ENCODE data around the gene SPAG17. TPM values are rescaled to one million over a fixed set of nuclear protein-coding genes. Genes with fewer than 3 reads are reported as not detected.

SPAG17 gene
- total RNA-seq, 1 experiment from 2014 or later = not detected

- intact Hi-C loops (cut with micrococcal nuclease) = no loop called here
- BruUV-seq (replicated peaks) = no TSS peak
- TF ChIP-seq CTCF (IDR thresholded peaks at IDR 0.05; ENCODE audit: unreplicated experiment) = no peak
- no peak overlapping the region for H3K27ac Mint-ChIP-seq (ENCODE audit: low read depth, unreplicated experiment)
- no peak for DNase-seq (ENCODE audit: unreplicated experiment)
- no peaks in the 10 kb centered on the region for H3K27me3 Mint-ChIP-seq (ENCODE audit: insufficient read depth, unreplicated experiment)
- CTCF ChIA-PET = interaction anchor here (0.6 to 1.7 kb wide), 5 partner anchors 9 to 834 kb away, joined by 3 read pairs; no protein-coding TSS in a partner anchor
- H3K4me1 Mint-ChIP-seq (ENCODE audit: insufficient read depth, unreplicated experiment) = peaks cover 12% of the 10 kb centered on the region
- H3K9me3 Mint-ChIP-seq (ENCODE audit: unreplicated experiment) = no peaks in the 10 kb centered on the region
- no peaks in the 10 kb centered on the region for H3K36me3 Mint-ChIP-seq (ENCODE audit: insufficient read depth, unreplicated experiment)
- POLR2A ChIA-PET = interaction anchor here (1.3 kb wide), 1 partner anchor 10 kb away, joined by 3 read pairs; no protein-coding TSS in a partner anchor
- no peak overlapping the region for H3K4me3 Mint-ChIP-seq (ENCODE audit: unreplicated experiment)
Measured at GRCh38 chr1:118110580-118110979, 74.4 kb downstream of the SPAG17 start.

- Mint-ChIP-seq H3K4me3 (ENCODE audit: unreplicated experiment) (no peak overlapping the region), H3K4me1 (ENCODE audit: insufficient read depth, unreplicated experiment) (peaks cover 7% of the 10 kb centered on the region), H3K9me3 (ENCODE audit: unreplicated experiment) (no peaks in the 10 kb centered on the region), H3K27me3 (ENCODE audit: insufficient read depth, unreplicated experiment) (no peaks in the 10 kb centered on the region), H3K36me3 (ENCODE audit: insufficient read depth, unreplicated experiment) (no peaks in the 10 kb centered on the region), H3K27ac (ENCODE audit: low read depth, unreplicated experiment) (no peak overlapping the region)
- ChIA-PET POLR2A (no interaction called here), CTCF (no interaction called here)
- peak; percentile 18 for DNase-seq (ENCODE audit: unreplicated experiment)
- no peak for TF ChIP-seq CTCF (IDR thresholded peaks at IDR 0.05; ENCODE audit: unreplicated experiment)
- intact Hi-C loops (cut with micrococcal nuclease) = no loop called here
- no TSS peak for BruUV-seq (replicated peaks)
Measured at GRCh38 chr1:118104951-118105350, 80.1 kb downstream of the SPAG17 start.

- Mint-ChIP-seq H3K27ac (ENCODE audit: low read depth, unreplicated experiment) (no peak overlapping the region), H3K9me3 (ENCODE audit: unreplicated experiment) (no peaks in the 10 kb centered on the region), H3K36me3 (ENCODE audit: insufficient read depth, unreplicated experiment) (no peaks in the 10 kb centered on the region), H3K4me1 (ENCODE audit: insufficient read depth, unreplicated experiment) (peaks cover 13% of the 10 kb centered on the region), H3K27me3 (ENCODE audit: insufficient read depth, unreplicated experiment) (no peaks in the 10 kb centered on the region), H3K4me3 (ENCODE audit: unreplicated experiment) (no peak overlapping the region)
- ChIA-PET POLR2A (interaction anchor here (0.7 kb wide), 1 partner anchor 1263 kb away, joined by 3 read pairs; no protein-coding TSS in a partner anchor), CTCF (interaction anchor here (1.3 kb wide), 1 partner anchor 1265 kb away, joined by 3 read pairs; no protein-coding TSS in a partner anchor)
- no peak for TF ChIP-seq CTCF (IDR thresholded peaks at IDR 0.05; ENCODE audit: unreplicated experiment)
- no peak for DNase-seq (ENCODE audit: unreplicated experiment)
- BruUV-seq (replicated peaks) = no TSS peak
- intact Hi-C loops (cut with micrococcal nuclease) = no loop called here
Measured at GRCh38 chr1:118102445-118102844, 82.6 kb downstream of the SPAG17 start.

GRCh38 chr1:118101999-118102398 is 83.0 kb downstream of the SPAG17 start:
- no peaks in the 10 kb centered on the region for H3K9me3 Mint-ChIP-seq (ENCODE audit: unreplicated experiment)
- H3K4me3 Mint-ChIP-seq (ENCODE audit: unreplicated experiment) = no peak overlapping the region
- POLR2A ChIA-PET = interaction anchor here (0.7 kb wide), 1 partner anchor 1263 kb away, joined by 3 read pairs; no protein-coding TSS in a partner anchor
- no peak for TF ChIP-seq CTCF (IDR thresholded peaks at IDR 0.05; ENCODE audit: unreplicated experiment)
- no peaks in the 10 kb centered on the region for H3K36me3 Mint-ChIP-seq (ENCODE audit: insufficient read depth, unreplicated experiment)
- CTCF ChIA-PET = interaction anchor here (1.3 kb wide), 1 partner anchor 1266 kb away, joined by 3 read pairs; no protein-coding TSS in a partner anchor
- peaks cover 15% of the 10 kb centered on the region for H3K4me1 Mint-ChIP-seq (ENCODE audit: insufficient read depth, unreplicated experiment)
- no TSS peak for BruUV-seq (replicated peaks)
- no peak overlapping the region for H3K27ac Mint-ChIP-seq (ENCODE audit: low read depth, unreplicated experiment)
- intact Hi-C loops (cut with micrococcal nuclease) = no loop called here
- no peaks in the 10 kb centered on the region for H3K27me3 Mint-ChIP-seq (ENCODE audit: insufficient read depth, unreplicated experiment)
- DNase-seq (ENCODE audit: unreplicated experiment) = no peak

Measured in MCF 10A (cell line).